Measurements from ENCODE around the gene MYO18B. TPM values are rescaled to one million over a fixed set of nuclear protein-coding genes. Genes with fewer than 3 reads are reported as not detected.

The MYO18B gene
- total RNA-seq, 1 donor from 2014 or later = not detected

DNA sequence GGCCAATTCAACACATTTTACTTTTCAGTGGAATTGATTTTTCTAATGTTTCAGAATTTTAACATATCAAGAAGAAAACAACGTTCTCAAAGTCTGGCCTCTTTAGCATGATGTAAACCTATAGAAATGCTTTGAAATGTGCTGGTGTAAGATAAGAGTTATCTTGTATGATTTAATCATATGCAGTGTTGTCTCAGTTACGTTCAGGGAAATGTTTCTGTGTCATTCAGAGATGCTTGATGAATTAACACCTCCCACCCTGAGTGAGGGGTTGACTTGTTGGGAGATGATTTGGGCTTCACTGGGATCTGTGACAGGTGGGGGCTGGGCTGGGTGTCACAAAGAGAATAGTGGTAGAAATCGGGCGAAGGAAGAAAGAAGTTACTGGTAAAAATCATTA lies 15.7 kb upstream of the MYO18B start:
- peaks cover 20% of the 10 kb centered on the region for H3K4me1 Mint-ChIP-seq
- no peak for DNase-seq (ENCODE audit: low read depth, low spot score)
- H3K36me3 Mint-ChIP-seq (ENCODE audit: low read depth) = no peaks in the 10 kb centered on the region
- H3K27me3 Mint-ChIP-seq (ENCODE audit: low read depth) = no peaks in the 10 kb centered on the region
- no peaks in the 10 kb centered on the region for H3K9me3 Mint-ChIP-seq
- no peak overlapping the region for H3K27ac Mint-ChIP-seq (ENCODE audit: unreplicated experiment)
- TF ChIP-seq, protein P1, sequence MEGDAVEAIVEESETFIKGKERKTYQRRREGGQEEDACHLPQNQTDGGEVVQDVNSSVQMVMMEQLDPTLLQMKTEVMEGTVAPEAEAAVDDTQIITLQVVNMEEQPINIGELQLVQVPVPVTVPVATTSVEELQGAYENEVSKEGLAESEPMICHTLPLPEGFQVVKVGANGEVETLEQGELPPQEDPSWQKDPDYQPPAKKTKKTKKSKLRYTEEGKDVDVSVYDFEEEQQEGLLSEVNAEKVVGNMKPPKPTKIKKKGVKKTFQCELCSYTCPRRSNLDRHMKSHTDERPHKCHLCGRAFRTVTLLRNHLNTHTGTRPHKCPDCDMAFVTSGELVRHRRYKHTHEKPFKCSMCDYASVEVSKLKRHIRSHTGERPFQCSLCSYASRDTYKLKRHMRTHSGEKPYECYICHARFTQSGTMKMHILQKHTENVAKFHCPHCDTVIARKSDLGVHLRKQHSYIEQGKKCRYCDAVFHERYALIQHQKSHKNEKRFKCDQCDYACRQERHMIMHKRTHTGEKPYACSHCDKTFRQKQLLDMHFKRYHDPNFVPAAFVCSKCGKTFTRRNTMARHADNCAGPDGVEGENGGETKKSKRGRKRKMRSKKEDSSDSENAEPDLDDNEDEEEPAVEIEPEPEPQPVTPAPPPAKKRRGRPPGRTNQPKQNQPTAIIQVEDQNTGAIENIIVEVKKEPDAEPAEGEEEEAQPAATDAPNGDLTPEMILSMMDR (conservative IDR thresholded peaks at IDR 0.05) = no peak
- H3K4me3 Mint-ChIP-seq = no peak overlapping the region

DNA sequence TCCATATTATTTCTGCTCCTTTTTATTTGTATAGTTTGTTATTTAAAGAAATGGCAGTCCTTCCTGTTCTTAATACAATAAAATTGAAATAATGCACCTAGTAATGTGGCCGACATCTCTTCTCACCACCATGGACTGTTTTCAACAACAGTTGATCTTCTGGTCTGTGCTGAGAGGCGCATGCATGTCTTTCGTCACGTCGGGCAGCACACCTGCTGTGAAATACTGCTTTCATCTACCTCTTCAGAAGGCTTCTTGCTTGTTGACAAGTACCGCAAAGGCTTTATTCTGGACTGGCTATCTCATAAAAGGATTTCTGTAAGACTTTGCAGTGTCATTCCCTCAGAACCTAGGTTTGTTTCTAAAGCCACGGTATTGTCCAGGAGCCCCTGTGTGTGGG lies 13.9 kb upstream of the MYO18B start:
- H3K9me3 Mint-ChIP-seq = no peaks in the 10 kb centered on the region
- no peaks in the 10 kb centered on the region for H3K36me3 Mint-ChIP-seq (ENCODE audit: low read depth)
- H3K27ac Mint-ChIP-seq (ENCODE audit: unreplicated experiment) = no peak overlapping the region
- peaks cover 14% of the 10 kb centered on the region for H3K4me1 Mint-ChIP-seq
- TF ChIP-seq, protein P1 (conservative IDR thresholded peaks at IDR 0.05) = no peak
- DNase-seq (ENCODE audit: low read depth, low spot score) = no peak
- H3K27me3 Mint-ChIP-seq (ENCODE audit: low read depth) = no peaks in the 10 kb centered on the region
- no peak overlapping the region for H3K4me3 Mint-ChIP-seq

DNA sequence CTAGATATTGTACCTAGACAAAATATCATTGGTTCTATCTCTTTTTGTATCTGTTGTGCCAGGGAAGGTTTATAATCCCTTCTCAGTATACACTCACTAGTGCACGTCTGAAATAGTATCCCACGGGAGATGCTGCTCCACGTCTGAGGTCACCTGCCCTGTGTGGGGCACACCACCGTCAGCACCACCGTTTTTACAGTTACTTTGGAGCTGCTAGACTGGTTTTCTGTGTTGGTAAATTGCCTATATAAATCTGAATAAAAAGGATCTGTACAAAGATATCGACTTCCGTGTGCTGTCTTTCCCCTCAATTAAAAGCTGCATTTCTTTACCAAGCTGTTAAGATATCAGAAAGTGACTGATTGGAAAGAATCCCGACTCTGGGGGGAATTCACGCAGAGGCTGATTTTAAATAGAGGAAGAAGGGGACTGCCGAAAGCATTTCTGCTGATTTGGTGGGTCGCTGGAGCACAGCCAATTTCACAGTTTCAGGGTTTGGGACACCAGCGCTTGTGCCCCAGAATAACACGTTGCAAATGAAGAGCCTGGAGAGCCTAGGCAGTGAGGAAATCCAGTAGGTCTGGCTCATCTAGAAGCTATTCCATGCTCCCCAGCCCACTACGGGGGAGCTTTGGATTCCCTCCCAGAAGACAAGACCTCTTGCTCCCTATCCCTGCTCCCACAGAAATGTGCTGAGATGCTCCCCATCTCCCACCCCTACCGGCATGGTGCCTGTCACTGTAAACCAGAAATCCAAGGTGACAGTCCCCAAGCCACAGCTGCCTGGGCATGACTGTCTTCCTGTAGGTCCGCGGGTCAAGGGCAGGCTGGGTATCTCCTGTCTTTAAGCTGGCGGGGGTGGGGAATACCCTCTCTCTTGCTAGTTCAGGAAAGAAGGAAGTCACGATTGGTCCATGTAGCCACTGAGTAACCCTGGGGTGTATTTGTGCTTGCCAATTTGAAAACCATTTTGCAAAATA lies 12.7 kb upstream of the MYO18B start:
- Mint-ChIP-seq H3K4me1 (peaks cover 8% of the 10 kb centered on the region), H3K36me3 (ENCODE audit: low read depth) (no peaks in the 10 kb centered on the region), H3K9me3 (no peaks in the 10 kb centered on the region), H3K4me3 (no peak overlapping the region), H3K27me3 (ENCODE audit: low read depth) (no peaks in the 10 kb centered on the region), H3K27ac (ENCODE audit: unreplicated experiment) (no peak overlapping the region)
- no peak for DNase-seq (ENCODE audit: low read depth, low spot score)
- TF ChIP-seq, protein P1 (conservative IDR thresholded peaks at IDR 0.05) = no peak

DNA sequence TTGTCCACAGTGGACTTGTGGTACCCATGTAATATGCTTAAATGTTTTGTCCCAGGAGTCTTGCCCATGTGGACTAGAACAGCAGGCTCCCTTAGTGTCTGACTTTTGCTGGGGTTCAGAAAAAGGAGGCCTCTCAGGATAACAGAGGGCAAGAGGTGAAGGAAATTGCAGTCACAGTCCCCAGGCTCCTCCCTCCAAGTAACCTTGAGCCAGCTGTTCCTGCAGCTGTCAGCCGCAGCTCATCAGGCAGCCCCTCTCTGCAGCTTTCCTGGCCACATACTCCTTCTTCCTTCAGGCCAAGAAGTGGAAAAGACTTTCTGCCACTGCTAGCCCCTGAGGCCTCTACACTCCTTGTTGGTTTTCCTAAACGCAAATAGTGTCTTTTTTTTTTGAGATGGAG lies 6.3 kb upstream of the MYO18B start:
- H3K4me3 Mint-ChIP-seq = no peak overlapping the region
- DNase-seq (ENCODE audit: low read depth, low spot score) = no peak
- TF ChIP-seq, protein P1 (conservative IDR thresholded peaks at IDR 0.05) = no peak
- H3K4me1 Mint-ChIP-seq = no peaks in the 10 kb centered on the region
- no peaks in the 10 kb centered on the region for H3K27me3 Mint-ChIP-seq (ENCODE audit: low read depth)
- no peaks in the 10 kb centered on the region for H3K36me3 Mint-ChIP-seq (ENCODE audit: low read depth)
- H3K9me3 Mint-ChIP-seq = no peaks in the 10 kb centered on the region
- no peak overlapping the region for H3K27ac Mint-ChIP-seq (ENCODE audit: unreplicated experiment)

DNA sequence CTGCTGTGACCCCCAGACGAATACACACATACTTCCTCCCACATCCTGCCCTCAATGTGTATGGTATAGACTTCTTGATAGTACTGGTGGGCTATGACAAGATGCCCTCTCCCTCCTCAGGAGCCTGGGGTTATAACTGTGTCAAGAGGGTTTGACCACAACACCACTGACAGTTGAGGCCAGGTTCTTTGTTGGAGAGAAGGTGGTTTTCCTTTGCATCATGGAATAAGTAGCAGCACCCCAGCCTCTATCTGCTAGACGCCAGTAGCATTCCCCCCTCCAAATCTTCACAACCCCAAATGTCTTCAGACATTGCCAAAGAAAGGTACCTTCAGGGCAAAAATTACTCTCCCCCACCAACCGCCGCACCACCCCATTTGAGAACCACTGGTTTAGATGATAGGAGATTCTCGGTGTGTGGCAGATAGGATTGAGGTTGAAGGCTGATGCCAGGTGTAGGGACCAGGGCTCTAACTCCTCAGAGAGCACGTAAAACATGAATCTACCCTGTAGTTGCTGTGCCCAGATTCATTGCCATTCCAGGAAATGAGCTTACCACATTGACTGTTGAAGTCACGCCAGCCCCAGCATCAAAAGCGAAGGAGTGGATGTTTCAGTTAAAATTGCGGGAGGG lies 5.5 kb upstream of the MYO18B start:
- H3K9me3 Mint-ChIP-seq = no peaks in the 10 kb centered on the region
- TF ChIP-seq, protein P1 (conservative IDR thresholded peaks at IDR 0.05) = no peak
- H3K36me3 Mint-ChIP-seq (ENCODE audit: low read depth) = no peaks in the 10 kb centered on the region
- no peak overlapping the region for H3K4me3 Mint-ChIP-seq
- H3K4me1 Mint-ChIP-seq = no peaks in the 10 kb centered on the region
- DNase-seq (ENCODE audit: low read depth, low spot score) = no peak
- H3K27me3 Mint-ChIP-seq (ENCODE audit: low read depth) = no peaks in the 10 kb centered on the region
- H3K27ac Mint-ChIP-seq (ENCODE audit: unreplicated experiment) = no peak overlapping the region
